GM12891 (cell line): ENCODE measurements around the gene CCNL2.

ENCODE experiments used
- POLR2A ChIP-seq: IDR thresholded peaks from 2 replicates; pipeline ENCODE4 v1.6.1; 2011; ENCODE audit warnings: low read depth, low read length, control low read depth
- POLR2AphosphoS5 ChIP-seq: IDR thresholded peaks from 2 replicates; pipeline ENCODE4 v1.6.1; 2011; ENCODE audit warnings: low read depth, low read length, control low read depth
- SPI1 ChIP-seq: IDR thresholded peaks from 2 replicates; pipeline ENCODE4 v1.6.1; 2011; ENCODE audit warnings: low read depth, low read length, control low read depth
- TAF1 ChIP-seq: IDR thresholded peaks from 2 replicates; pipeline ENCODE4 v1.6.1; 2011; ENCODE audit warnings: low read depth, low read length, control low read depth

DNA sequence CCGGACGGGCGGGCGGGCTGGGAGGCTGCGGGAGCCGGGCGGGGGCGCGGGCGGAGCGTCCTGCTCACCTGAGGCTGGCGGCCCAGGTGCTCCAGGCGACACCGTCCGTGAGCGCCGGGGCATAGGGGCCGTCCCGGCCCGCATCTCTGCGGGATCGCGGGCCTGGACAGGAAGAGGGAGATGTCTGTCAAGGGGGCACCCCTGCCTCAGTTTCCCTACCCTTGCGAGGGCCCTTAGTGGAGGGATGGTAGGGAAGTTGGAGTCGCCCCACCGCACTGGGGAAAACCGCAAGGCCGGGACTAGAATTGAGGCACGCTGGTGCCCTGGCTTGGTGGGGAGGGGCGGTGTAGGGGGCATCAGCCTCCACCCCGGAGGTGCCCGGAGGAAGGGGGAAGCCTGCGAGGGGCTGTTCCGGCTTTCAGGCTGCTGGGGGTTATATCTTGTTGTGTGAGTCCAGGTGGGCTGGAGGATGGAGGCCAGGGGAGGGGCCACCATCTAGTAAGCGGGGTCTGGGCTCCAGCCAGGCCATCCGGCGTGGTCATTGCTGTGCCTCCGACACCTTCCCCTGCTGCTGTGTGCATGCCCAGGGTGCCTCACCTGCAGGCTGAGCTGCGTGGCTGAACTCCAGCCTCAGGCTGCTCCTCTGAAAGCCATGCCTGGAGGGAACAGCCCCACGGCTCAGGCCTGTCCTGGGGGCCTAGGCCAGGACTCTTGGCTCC lies 36.9 kb upstream of the CCNL2 start:
- TF ChIP-seq POLR2A (no peak), POLR2AphosphoS5 (no peak), TAF1 (no peak), SPI1 (no peak)
